Sigmoid colon (tissue), 4 donors: ENCODE results near the gene MIPEP.

Experiments used
- CTCF ChIP-seq, 4 experiments: fragments of 450-650 bp in 3 of 4; fragments of 200-600 bp in 1 of 4; IDR thresholded peaks; one replicate each; pipeline ENCODE4 v1.5.1; 2016 to 2019; ENCODE audit warnings: antibody characterized with exemption in 4 of 4, mild to moderate bottlenecking in 3 of 4, moderate library complexity in 2 of 4
- EP300 ChIP-seq, 4 donors: sonication (generic); formaldehyde crosslinking; IDR thresholded peaks; one replicate each; pipeline ENCODE4 v1.6.1; 2017; ENCODE audit warnings: antibody characterized with exemption in 4 of 4
- POLR2A ChIP-seq, 2 donors: fragments of 450-650 bp; IDR thresholded peaks; one replicate each; pipeline ENCODE4 v1.6.1; 2016; ENCODE audit warnings: antibody characterized with exemption in 2 of 2, mild to moderate bottlenecking in 2 of 2, moderate library complexity in 2 of 2
- POLR2AphosphoS5 ChIP-seq, 4 donors: sonication (generic); formaldehyde crosslinking; IDR thresholded peaks; one replicate each; pipeline ENCODE4 v1.6.1; 2017; ENCODE audit warnings: antibody characterized with exemption in 4 of 4

GRCh38 chr13:23861310-23861709, 27.9 kb downstream of the MIPEP start:
- TF ChIP-seq CTCF (IDR thresholded peaks at IDR 0.05) (no peak), POLR2A (IDR thresholded peaks at IDR 0.05) (no peak), POLR2AphosphoS5 (IDR thresholded peaks at IDR 0.05) (no peak), EP300 (IDR thresholded peaks at IDR 0.05) (no peak)
